NCI-H2029 treated with DMSO at 0.1 percent for 48 hours (cell line): ENCODE data around the gene JUNB.

Source experiments
- DNase-seq: peaks from one replicate; lab custom pipeline; 2025; lab: John Stamatoyannopoulos, UW

The JUNB gene

GRCh38 chr19:12774588-12775555 is 16.4 kb upstream of the JUNB start, which contains the start of gene HOOK2:
HOOK2 (minus strand) TSS chr19:12775552; CDS start chr19:12775449, 103 bp downstream.
- DNase-seq = peak; percentile 72

GRCh38 chr19:12777217-12778016 is 13.9 kb upstream of the JUNB start:
- DNase-seq = peak; percentile 38

- no peak for DNase-seq
Measured at GRCh38 chr19:12778017-12778904, 13.0 kb upstream of the JUNB start.

GRCh38 chr19:12778905-12779161 is 12.5 kb upstream of the JUNB start:
- DNase-seq = no peak

- no peak for DNase-seq
Measured at GRCh38 chr19:12779162-12779993, 11.9 kb upstream of the JUNB start.

- DNase-seq = no peak
Measured at GRCh38 chr19:12782174-12782423, 9.2 kb upstream of the JUNB start.

GRCh38 chr19:12782424-12783290 is 8.6 kb upstream of the JUNB start:
- no peak for DNase-seq

GRCh38 chr19:12783291-12783848 is 7.9 kb upstream of the JUNB start:
- no peak for DNase-seq

- DNase-seq = no peak
Measured at GRCh38 chr19:12783849-12784393, 7.4 kb upstream of the JUNB start.

GRCh38 chr19:12784394-12784870 is 6.9 kb upstream of the JUNB start:
- no peak for DNase-seq

- DNase-seq = no peak
Measured at GRCh38 chr19:12784871-12785430, 6.3 kb upstream of the JUNB start.

GRCh38 chr19:12785431-12786031 is 5.8 kb upstream of the JUNB start:
- no peak for DNase-seq

GRCh38 chr19:12786141-12786870 is 5.0 kb upstream of the JUNB start:
- DNase-seq = no peak

GRCh38 chr19:12786952-12787351 is 4.3 kb upstream of the JUNB start:
- DNase-seq = no peak

- no peak for DNase-seq
Measured at GRCh38 chr19:12787458-12787857, 3.8 kb upstream of the JUNB start.

GRCh38 chr19:12788042-12788681 is 3.1 kb upstream of the JUNB start:
- no peak for DNase-seq

GRCh38 chr19:12788682-12789097 is 2.6 kb upstream of the JUNB start:
- no peak for DNase-seq
